H1 (cell line): ENCODE data around the gene TRAF3. TPM values are rescaled to one million over a fixed set of nuclear protein-coding genes. Genes with fewer than 3 reads are reported as not detected.

Experiments
- CTCF ChIA-PET: fragments of 300-600 bp; sonication (Branson Sonifier 250); formaldehyde crosslinking; loops from one replicate; lab custom pipeline; 2021; ENCODE audit not compliant: partially characterized antibody; lab: Charles Lee
- POLR2A ChIA-PET: fragments of 300-600 bp; sonication (Branson Sonifier 250); formaldehyde crosslinking; loops from one replicate; lab custom pipeline; 2021; ENCODE audit warnings: inconsistent platforms; ENCODE audit not compliant: partially characterized antibody; lab: Charles Lee
- DNase-seq, 2 experiments: peaks; one replicate each; pipeline versions ENCODE4 v3.0.0 to v3.0.0-alpha.2; 2010 to 2022; ENCODE audit warnings: low spot score in 2 of 2, low read depth in 1 of 2, mixed read lengths in 1 of 2
- FAIRE-seq: peaks from 2 replicates; lab custom pipeline; 2011; peaks lifted over from hg19 to GRCh38; lab: Jason Lieb, UNC
- H2AFZ ChIP-seq: 2 replicates; pipeline ENCODE4 v1.8.1; 2012; ENCODE audit warnings: low read length, inconsistent platforms
- H2AK5ac ChIP-seq: 2 replicates; pipeline ENCODE4 v1.6.1; 2013; ENCODE audit warnings: low read depth, low read length
- H2BK120ac ChIP-seq: replicated peaks from 2 replicates; pipeline ENCODE3; 2013; ENCODE audit warnings: low read depth, low read length, inconsistent platforms
- H2BK12ac ChIP-seq: 2 replicates; pipeline ENCODE4 v1.6.1; 2013; ENCODE audit warnings: low read depth, low read length
- H2BK15ac ChIP-seq: 2 replicates; pipeline ENCODE4 v1.6.1; 2013; ENCODE audit warnings: low read length
- H2BK20ac ChIP-seq: 2 replicates; pipeline ENCODE4 v1.6.1; 2013; ENCODE audit warnings: low read length
- H2BK5ac ChIP-seq: 2 replicates; pipeline ENCODE4 v1.6.1; 2013; ENCODE audit warnings: low read depth, low read length
- H3K14ac ChIP-seq: 2 replicates; pipeline ENCODE4 v1.6.1; 2013; ENCODE audit warnings: inconsistent platforms; ENCODE audit not compliant: insufficient read length
- H3K18ac ChIP-seq: 2 replicates; pipeline ENCODE4 v1.6.1; 2013; ENCODE audit warnings: low read length; ENCODE audit errors: extremely low read depth
- H3K23ac ChIP-seq: 2 replicates; pipeline ENCODE4 v1.6.1; 2013; ENCODE audit warnings: inconsistent platforms; ENCODE audit not compliant: insufficient read length
- H3K23me2 ChIP-seq: 2 replicates; pipeline ENCODE4 v1.6.1; 2013; ENCODE audit warnings: low read depth, low read length
- H3K27ac ChIP-seq: 2 replicates; pipeline ENCODE4 v1.6.1; 2011; ENCODE audit warnings: low read depth, low read length, inconsistent platforms
- H3K27me3 ChIP-seq, 4 experiments: replicated peaks in 1 of 4; 1 replicate in 1 of 4; 2 replicates in 3 of 4; pipeline versions ENCODE4 v1.6.1 to v1.8.1; 2011 to 2013; ENCODE audit warnings: low read length in 3 of 4, mild to moderate bottlenecking in 3 of 4, inconsistent platforms in 2 of 4, mixed read lengths in 2 of 4, moderate library complexity in 1 of 4; ENCODE audit not compliant: control insufficient read depth in 3 of 4, insufficient read depth in 3 of 4; ENCODE audit errors: extremely low read depth in 1 of 4
- H3K36me3 ChIP-seq, 4 experiments: 2 replicates each; pipeline versions ENCODE4 v1.6.1 to v1.8.1; 2011 to 2013; ENCODE audit warnings: mild to moderate bottlenecking in 4 of 4, low read length in 3 of 4, moderate library complexity in 2 of 4, control low read depth in 1 of 4, inconsistent platforms in 1 of 4; ENCODE audit not compliant: insufficient read depth in 4 of 4, control insufficient read depth in 2 of 4
- H3K4ac ChIP-seq: replicated peaks from 2 replicates; pipeline ENCODE3; 2013; ENCODE audit warnings: low read length, low read depth, mixed read lengths, inconsistent platforms; ENCODE audit not compliant: insufficient read length
- H3K4me1 ChIP-seq, 4 experiments: replicated peaks in 1 of 4; 1 replicate in 1 of 4; 2 replicates in 3 of 4; pipeline versions ENCODE4 v1.6.1 to v1.8.1; 2011 to 2013; ENCODE audit warnings: low read length in 3 of 4, inconsistent platforms in 2 of 4, mixed read lengths in 1 of 4; ENCODE audit not compliant: insufficient read depth in 4 of 4, control insufficient read depth in 3 of 4
- H3K4me2 ChIP-seq, 2 experiments: 2 replicates each; pipeline versions ENCODE4 v1.6.1 to v1.8.1; 2011 to 2013; ENCODE audit warnings: low read depth in 2 of 2, low read length in 2 of 2, control low read depth in 1 of 2, inconsistent platforms in 1 of 2, mild to moderate bottlenecking in 1 of 2; ENCODE audit not compliant: insufficient read depth in 1 of 2
- H3K4me3 ChIP-seq, 4 experiments: fragments of 200-600, 300-600 bp in 1 of 4; sonication (generic), shearing (Covaris generic), sonication (Bioruptor Twin) in 1 of 4; 2 replicates each; pipeline versions ENCODE4 v1.5.1 to v1.8.1; 2011 to 2016; ENCODE audit warnings: low read length in 4 of 4, low read depth in 3 of 4, control low read depth in 2 of 4, inconsistent platforms in 2 of 4, mild to moderate bottlenecking in 2 of 4, mixed read lengths in 1 of 4, moderate library complexity in 1 of 4; ENCODE audit not compliant: insufficient read depth in 2 of 4; ENCODE audit errors: extremely low read depth in 1 of 4
- H3K56ac ChIP-seq: replicated peaks from 2 replicates; pipeline ENCODE3; 2013; ENCODE audit warnings: low read depth, mild to moderate bottlenecking, mixed read lengths, low read length, inconsistent platforms; ENCODE audit not compliant: insufficient read length
- H3K79me1 ChIP-seq: 2 replicates; pipeline ENCODE4 v1.6.1; 2013; ENCODE audit warnings: low read depth, low read length, control low read depth
- H3K79me2 ChIP-seq, 2 experiments: 2 replicates each; pipeline versions ENCODE4 v1.6.1 to v1.8.1; 2012 to 2013; ENCODE audit warnings: low read length in 2 of 2, mild to moderate bottlenecking in 2 of 2, inconsistent platforms in 1 of 2; ENCODE audit not compliant: insufficient read depth in 2 of 2, control insufficient read depth in 1 of 2
- H3K9ac ChIP-seq, 4 experiments: replicated peaks in 1 of 4; 1 replicate in 1 of 4; 2 replicates in 3 of 4; pipeline versions ENCODE4 v1.6.1 to v1.8.1; 2011 to 2013; ENCODE audit warnings: low read depth in 3 of 4, low read length in 3 of 4, control low read depth in 2 of 4, mild to moderate bottlenecking in 2 of 4, moderate library complexity in 2 of 4, inconsistent platforms in 1 of 4; ENCODE audit errors: extremely low read depth in 1 of 4
- H3K9me3 ChIP-seq, 2 experiments: 2 replicates each; pipeline versions ENCODE4 v1.6.1 to v1.8.1; 2012 to 2013; ENCODE audit warnings: mild to moderate bottlenecking in 2 of 2, moderate library complexity in 2 of 2, control low read depth in 1 of 2, inconsistent platforms in 1 of 2, low read depth in 1 of 2, low read length in 1 of 2, mixed read lengths in 1 of 2; ENCODE audit not compliant: insufficient read depth in 2 of 2
- H4K20me1 ChIP-seq, 2 experiments: replicated peaks in 1 of 2; 2 replicates each; pipeline versions ENCODE3 to v1.8.1; 2011 to 2013; ENCODE audit warnings: inconsistent platforms in 2 of 2, low read length in 2 of 2, mild to moderate bottlenecking in 1 of 2; ENCODE audit not compliant: insufficient read depth in 2 of 2, control insufficient read depth in 1 of 2
- H4K5ac ChIP-seq: 2 replicates; pipeline ENCODE4 v1.6.1; 2013; ENCODE audit warnings: low read length, low read depth, mixed read lengths, inconsistent platforms; ENCODE audit not compliant: insufficient read length
- H4K8ac ChIP-seq: 2 replicates; pipeline ENCODE4 v1.8.0; 2013; ENCODE audit warnings: mild to moderate bottlenecking, moderate library complexity, low read length, inconsistent platforms; ENCODE audit not compliant: insufficient read depth; ENCODE audit errors: extremely low read depth
- H4K91ac ChIP-seq: replicated peaks from 2 replicates; pipeline ENCODE3; 2013; ENCODE audit warnings: low read length, mixed read lengths, inconsistent platforms; ENCODE audit not compliant: insufficient read length
- BCL11A ChIP-seq, 2 experiments: IDR thresholded peaks; one replicate each; pipeline ENCODE4 v1.6.1; 2011; ENCODE audit warnings: low read depth in 2 of 2, low read length in 2 of 2, mild to moderate bottlenecking in 2 of 2
- CTCF ChIP-seq, 3 experiments: IDR thresholded peaks; 1 replicate in 2 of 3; 2 replicates in 1 of 3; pipeline versions ENCODE4 v1.5.1 to v1.6.1; 2011; ENCODE audit warnings: low read length in 3 of 3, mild to moderate bottlenecking in 3 of 3, inconsistent platforms in 2 of 3, low read depth in 1 of 3, moderate library complexity in 1 of 3; ENCODE audit not compliant: insufficient read depth in 1 of 3; ENCODE audit errors: control extremely low read depth in 1 of 3
- GTF2F1 ChIP-seq: IDR thresholded peaks from 2 replicates; pipeline ENCODE4 v1.6.1; 2012; ENCODE audit warnings: low read depth, low read length, improper control_type of control experiment, borderline replicate concordance
- RAD21 ChIP-seq, 2 experiments: IDR thresholded peaks in 1 of 2; conservative IDR thresholded peaks in 1 of 2; 2 replicates each; pipeline ENCODE4 v1.6.1; 2011; ENCODE audit warnings: low read depth in 2 of 2, low read length in 2 of 2, improper control_type of control experiment in 1 of 2, inconsistent platforms in 1 of 2, mild to moderate bottlenecking in 1 of 2, moderate library complexity in 1 of 2
- WGBS, 2 experiments: shearing (Covaris generic) in 1 of 2; methylation state at CpG; one replicate each; pipeline versions ENCODE4 v1.1.6 to v1.1.7; 2013 to 2015; ENCODE audit warnings: low lambda C conversion rate in 2 of 2, mixed read lengths in 2 of 2, inconsistent platforms in 1 of 2, low coverage in 1 of 2, missing lambda C conversion rate in 1 of 2; ENCODE audit not compliant: insufficient replicate concordance in 2 of 2, insufficient coverage in 1 of 2, insufficient read length in 1 of 2; ENCODE audit errors: extremely low coverage in 1 of 2, missing lambda C conversion rate in 1 of 2; 5-methylcytosine and 5-hydroxymethylcytosine counted together
- polyA plus RNA-seq, 7 experiments: library from polyadenylated mRNA; depleted of rRNA in 3 of 7; stranded (reverse) in 5 of 7; unstranded in 2 of 7; fragments of >200 nt in 5 of 7; fragments of 200-250 nt in 2 of 7; gene quantifications; 1 replicate in 5 of 7; 2 replicates in 1 of 7; 4 replicates in 1 of 7; pipeline versions ENCODE4 v1.2.1 to v1.2.3, GENCODE V29; 2011 to 2013; ENCODE audit warnings: missing spikeins in 2 of 7, mixed read lengths in 2 of 7
- total RNA-seq: library from RNA; stranded (reverse); fragmentation: NEBNext Ultra II Directional; extraction: Animal tissue kit (Norgen Biotek cat#: 25700); gene quantifications from 2 replicates; pipeline ENCODE4 v1.2.1, GENCODE V29; 2021

Gene TRAF3
- total and polyA plus RNA-seq, 2 of the 8 experiments (the other 6 are each of a cell fraction or from before 2014, with no cell fraction given): 5.8 to 12.1 TPM

- no peak overlapping the region for H3K56ac ChIP-seq
- H3K9me3 ChIP-seq: no peaks in the 10 kb centered on the region; a peak in 1 of 4 replicates
- H2BK5ac ChIP-seq: no peak overlapping the region
- no peak overlapping the region for H4K5ac ChIP-seq
- peaks cover 48% of the 10 kb centered on the region; the same call in 1 of the 2 replicates for H3K23me2 ChIP-seq
- no peak overlapping the region for H2BK120ac ChIP-seq
- 86% methylated on average over 22 of the region's 25 CpGs; no CpG with 5 or more reads in 1 of the 2 experiments for WGBS, 2 experiments
- FAIRE-seq: no peak
- no peak for DNase-seq
- no peak overlapping the region for H3K14ac ChIP-seq
- no peak overlapping the region; the same call in 1 of the 2 replicates for H2BK12ac ChIP-seq
- H3K23ac ChIP-seq: no peak overlapping the region
- H3K27me3 ChIP-seq: peaks cover 37 to 82% (median 68%) of the 10 kb centered on the region in 4 experiments; a peak in 6 of 7 replicates
- H4K91ac ChIP-seq: no peak overlapping the region
- ChIA-PET CTCF (interaction anchor here (0.6 to 2.7 kb wide), 16 partner anchors 9 to 231 kb away, joined by 3 to 17 read pairs (median 4); no protein-coding TSS in a partner anchor), POLR2A (interaction anchor here (0.6 to 1.0 kb wide), 5 partner anchors 12 to 784 kb away, joined by 3 read pairs; no protein-coding TSS in a partner anchor)
- no peak overlapping the region for H3K18ac ChIP-seq
- H2AK5ac ChIP-seq: no peak overlapping the region
- no peak overlapping the region for H2AFZ ChIP-seq
- no peaks in the 10 kb centered on the region for H3K79me1 ChIP-seq
- peak overlapping the region; percentile 6; the same call in 1 of the 2 replicates for H4K8ac ChIP-seq
- H4K20me1 ChIP-seq: peaks cover 0 to 20% of the 10 kb centered on the region in 2 experiments
- no peak overlapping the region for H3K4me3 ChIP-seq
- TF ChIP-seq RAD21 (IDR thresholded peaks at IDR 0.05 in 1 of 2, conservative IDR thresholded peaks at IDR 0.05 in 1 of 2; ENCODE audit: low read depth in 2 of 2, low read length in 2 of 2) (peak; percentile 29 to 49; a peak in 3 of 4 replicates), CTCF (IDR thresholded peaks at IDR 0.05; ENCODE audit: control extremely low read depth in 1 of 3, insufficient read depth in 1 of 3, low read depth in 1 of 3, low read length in 3 of 3) (peak in 1 of 3 experiments; percentile 34; a peak in 2 of 4 replicates), GTF2F1 (no peak), BCL11A (IDR thresholded peaks at IDR 0.05; ENCODE audit: low read depth in 2 of 2, low read length in 2 of 2) (no peak)
- H3K4me2 ChIP-seq: no peak overlapping the region; a peak in 1 of 4 replicates
- peak overlapping the region; percentile 53 for H3K4ac ChIP-seq
- H3K36me3 ChIP-seq: peaks cover 0 to 6% (median 0%) of the 10 kb centered on the region in 4 experiments; a peak in 1 of 8 replicates
- no peak overlapping the region for H2BK20ac ChIP-seq
- H2BK15ac ChIP-seq: no peak overlapping the region
- H3K27ac ChIP-seq: no peak overlapping the region
- no peak overlapping the region for H3K9ac ChIP-seq
- no peaks in the 10 kb centered on the region for H3K79me2 ChIP-seq
- peaks cover 5 to 35% (median 19%) of the 10 kb centered on the region in 4 experiments for H3K4me1 ChIP-seq
Observed at GRCh38 chr14:102924632-102925588, 147.7 kb downstream of the TRAF3 start.
